ENCODE data around the gene GTPBP2. TPM values are rescaled to one million over a fixed set of nuclear protein-coding genes. Genes with fewer than 3 reads are reported as not detected.
A peak's percentile ranks its signal among the peaks of the same experiment; 100 is the strongest.

GTPBP2 gene
- total and polyA plus RNA-seq, 2 of the 13 experiments (the other 11 are each of a cell fraction or from before 2014, with no cell fraction given): 26.9 to 88.2 TPM

DNA sequence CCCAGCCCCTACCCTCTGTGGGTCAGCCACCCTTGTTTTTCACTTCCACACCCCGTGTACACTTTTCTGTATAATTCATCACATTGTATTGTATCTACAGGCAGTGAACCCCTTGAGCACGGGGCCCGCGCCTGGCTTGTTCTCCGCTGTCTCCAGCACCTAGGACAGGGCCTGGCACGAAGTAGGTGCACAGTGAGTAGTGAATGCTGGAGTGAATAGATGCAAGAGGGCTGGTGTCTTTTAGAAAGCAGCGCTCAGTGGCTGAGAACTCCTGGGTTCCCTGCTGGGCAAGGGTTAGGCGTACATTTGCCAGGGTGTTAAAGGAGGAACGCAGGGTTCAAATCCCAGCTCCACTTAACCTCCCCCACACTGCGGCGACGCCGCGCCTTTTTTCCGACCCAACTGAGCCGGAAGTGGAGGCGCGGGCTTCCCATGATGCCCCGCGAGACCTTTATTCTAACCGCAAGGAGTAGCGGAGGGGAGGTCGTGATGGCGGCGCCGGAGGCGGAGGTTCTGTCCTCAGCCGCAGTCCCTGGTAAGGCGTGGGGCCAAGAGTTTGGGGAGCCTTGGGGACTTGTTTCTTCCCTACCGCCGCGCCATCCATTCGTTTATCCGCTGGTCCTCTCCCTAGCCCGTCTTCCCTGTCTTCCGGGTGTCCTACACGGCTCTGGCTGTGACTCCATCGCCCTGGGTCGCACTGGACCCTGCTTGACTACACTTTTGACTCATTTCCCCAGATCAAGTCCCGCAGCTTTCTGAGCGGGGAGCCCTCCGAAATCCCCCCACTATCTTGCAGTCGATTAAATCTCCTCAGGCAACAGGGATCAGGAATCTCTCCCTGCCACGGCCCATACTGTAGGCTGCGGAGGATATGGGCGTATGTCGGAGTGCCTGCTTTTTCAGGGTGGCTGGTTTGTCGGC lies 6.6 kb upstream of the GTPBP2 start, which contains the start of gene MAD2L1BP (continued):
- TF ChIP-seq, protein P1, sequence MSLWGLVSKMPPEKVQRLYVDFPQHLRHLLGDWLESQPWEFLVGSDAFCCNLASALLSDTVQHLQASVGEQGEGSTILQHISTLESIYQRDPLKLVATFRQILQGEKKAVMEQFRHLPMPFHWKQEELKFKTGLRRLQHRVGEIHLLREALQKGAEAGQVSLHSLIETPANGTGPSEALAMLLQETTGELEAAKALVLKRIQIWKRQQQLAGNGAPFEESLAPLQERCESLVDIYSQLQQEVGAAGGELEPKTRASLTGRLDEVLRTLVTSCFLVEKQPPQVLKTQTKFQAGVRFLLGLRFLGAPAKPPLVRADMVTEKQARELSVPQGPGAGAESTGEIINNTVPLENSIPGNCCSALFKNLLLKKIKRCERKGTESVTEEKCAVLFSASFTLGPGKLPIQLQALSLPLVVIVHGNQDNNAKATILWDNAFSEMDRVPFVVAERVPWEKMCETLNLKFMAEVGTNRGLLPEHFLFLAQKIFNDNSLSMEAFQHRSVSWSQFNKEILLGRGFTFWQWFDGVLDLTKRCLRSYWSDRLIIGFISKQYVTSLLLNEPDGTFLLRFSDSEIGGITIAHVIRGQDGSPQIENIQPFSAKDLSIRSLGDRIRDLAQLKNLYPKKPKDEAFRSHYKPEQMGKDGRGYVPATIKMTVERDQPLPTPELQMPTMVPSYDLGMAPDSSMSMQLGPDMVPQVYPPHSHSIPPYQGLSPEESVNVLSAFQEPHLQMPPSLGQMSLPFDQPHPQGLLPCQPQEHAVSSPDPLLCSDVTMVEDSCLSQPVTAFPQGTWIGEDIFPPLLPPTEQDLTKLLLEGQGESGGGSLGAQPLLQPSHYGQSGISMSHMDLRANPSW (CRISPR knock-in tag; IDR thresholded peaks at IDR 0.05; ENCODE audit: borderline replicate concordance): peak; percentile 75; the same call in 1 of the 2 replicates
- TF ChIP-seq SNAPC2 (CRISPR knock-in tag; IDR thresholded peaks at IDR 0.05) (peak; percentile 25; the same call in 1 of the 2 replicates), ZNF326 (CRISPR knock-in tag; IDR thresholded peaks at IDR 0.05; ENCODE audit: borderline replicate concordance) (no peak), HIVEP1 (CRISPR knock-in tag; IDR thresholded peaks at IDR 0.05) (no peak; the same call in 1 of the 2 replicates), ZNF660 (CRISPR knock-in tag; IDR thresholded peaks at IDR 0.05; ENCODE audit: borderline replicate concordance, low read depth) (no peak), PAWR (CRISPR knock-in tag; IDR thresholded peaks at IDR 0.05; ENCODE audit: borderline replicate concordance) (no peak), ZFP1 (CRISPR knock-in tag; IDR thresholded peaks at IDR 0.05) (peak; percentile 62; the same call in 1 of the 2 replicates), NCOA5 (CRISPR knock-in tag; IDR thresholded peaks at IDR 0.05) (no peak), ZNF550 (CRISPR knock-in tag; IDR thresholded peaks at IDR 0.05; ENCODE audit: borderline replicate concordance) (peak; percentile 76; the same call in 1 of the 2 replicates), CBX2 (IDR thresholded peaks at IDR 0.05; ENCODE audit: low read depth, low read length) (no peak), CBX2 (CRISPR knock-in tag; IDR thresholded peaks at IDR 0.05; ENCODE audit: low read depth) (no peak), SRY (CRISPR knock-in tag; IDR thresholded peaks at IDR 0.05) (peak; percentile 72; the same call in 1 of the 2 replicates), ESRRA (CRISPR knock-in tag; IDR thresholded peaks at IDR 0.05; ENCODE audit: low read depth) (peak; percentile 79), ZNF329 (CRISPR knock-in tag; IDR thresholded peaks at IDR 0.05; ENCODE audit: low read depth) (no peak), SIN3B (IDR thresholded peaks at IDR 0.05; ENCODE audit: low read length) (peak; percentile 32; the same call in 1 of the 2 replicates), GPN1 (CRISPR knock-in tag; IDR thresholded peaks at IDR 0.05; ENCODE audit: borderline replicate concordance) (peak; percentile 15; the same call in 1 of the 2 replicates), ZNF567 (CRISPR knock-in tag; IDR thresholded peaks at IDR 0.05; ENCODE audit: borderline replicate concordance) (no peak; the same call in 1 of the 2 replicates), ATRX (CRISPR knock-in tag; IDR thresholded peaks at IDR 0.05; ENCODE audit: borderline replicate concordance) (no peak), ZC3H4 (CRISPR knock-in tag; IDR thresholded peaks at IDR 0.05; ENCODE audit: borderline replicate concordance) (peak; percentile 64; the same call in 1 of the 2 replicates), TBL1XR1 (IDR thresholded peaks at IDR 0.05; ENCODE audit: borderline replicate concordance, low read length, partially characterized antibody) (no peak), HCFC1 (IDR thresholded peaks at IDR 0.05; ENCODE audit: low read depth, low read length) (no peak; the same call in 1 of the 2 replicates), RBAK (CRISPR knock-in tag; IDR thresholded peaks at IDR 0.05) (no peak), SMYD3 (CRISPR knock-in tag; IDR thresholded peaks at IDR 0.05) (0 out of 2 replicates have a peak, but pooled peaks have one; percentile 41)
- TF ChIP-seq, protein P2, sequence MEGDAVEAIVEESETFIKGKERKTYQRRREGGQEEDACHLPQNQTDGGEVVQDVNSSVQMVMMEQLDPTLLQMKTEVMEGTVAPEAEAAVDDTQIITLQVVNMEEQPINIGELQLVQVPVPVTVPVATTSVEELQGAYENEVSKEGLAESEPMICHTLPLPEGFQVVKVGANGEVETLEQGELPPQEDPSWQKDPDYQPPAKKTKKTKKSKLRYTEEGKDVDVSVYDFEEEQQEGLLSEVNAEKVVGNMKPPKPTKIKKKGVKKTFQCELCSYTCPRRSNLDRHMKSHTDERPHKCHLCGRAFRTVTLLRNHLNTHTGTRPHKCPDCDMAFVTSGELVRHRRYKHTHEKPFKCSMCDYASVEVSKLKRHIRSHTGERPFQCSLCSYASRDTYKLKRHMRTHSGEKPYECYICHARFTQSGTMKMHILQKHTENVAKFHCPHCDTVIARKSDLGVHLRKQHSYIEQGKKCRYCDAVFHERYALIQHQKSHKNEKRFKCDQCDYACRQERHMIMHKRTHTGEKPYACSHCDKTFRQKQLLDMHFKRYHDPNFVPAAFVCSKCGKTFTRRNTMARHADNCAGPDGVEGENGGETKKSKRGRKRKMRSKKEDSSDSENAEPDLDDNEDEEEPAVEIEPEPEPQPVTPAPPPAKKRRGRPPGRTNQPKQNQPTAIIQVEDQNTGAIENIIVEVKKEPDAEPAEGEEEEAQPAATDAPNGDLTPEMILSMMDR (CRISPR knock-in tag; IDR thresholded peaks at IDR 0.05): peak; percentile 38
- TF ChIP-seq, protein P3, sequence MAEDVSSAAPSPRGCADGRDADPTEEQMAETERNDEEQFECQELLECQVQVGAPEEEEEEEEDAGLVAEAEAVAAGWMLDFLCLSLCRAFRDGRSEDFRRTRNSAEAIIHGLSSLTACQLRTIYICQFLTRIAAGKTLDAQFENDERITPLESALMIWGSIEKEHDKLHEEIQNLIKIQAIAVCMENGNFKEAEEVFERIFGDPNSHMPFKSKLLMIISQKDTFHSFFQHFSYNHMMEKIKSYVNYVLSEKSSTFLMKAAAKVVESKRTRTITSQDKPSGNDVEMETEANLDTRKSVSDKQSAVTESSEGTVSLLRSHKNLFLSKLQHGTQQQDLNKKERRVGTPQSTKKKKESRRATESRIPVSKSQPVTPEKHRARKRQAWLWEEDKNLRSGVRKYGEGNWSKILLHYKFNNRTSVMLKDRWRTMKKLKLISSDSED (CRISPR knock-in tag; IDR thresholded peaks at IDR 0.05): no peak
